Ovary (tissue), 3 donors: ENCODE data around the gene OR2T5.
"Not testable (repeated sequence)": the region's sequence is repeated elsewhere in the genome, so short reads cannot be mapped to it uniquely, and the experiment has no call there.

Experiments
- EP300 ChIP-seq: sonication (generic); formaldehyde crosslinking; IDR thresholded peaks from one replicate; pipeline ENCODE4 v1.6.1; 2017; ENCODE audit warnings: antibody characterized with exemption
- POLR2A ChIP-seq: fragments of 450-650 bp; IDR thresholded peaks from one replicate; pipeline ENCODE4 v1.6.1; 2017; ENCODE audit warnings: antibody characterized with exemption, mild to moderate bottlenecking, moderate library complexity
- TF ChIP-seq, protein P1 (sequence below), 3 donors: fragments of 450-650 bp in 2 of 3; fragments of 200-600 bp in 1 of 3; IDR thresholded peaks; one replicate each; pipeline versions ENCODE4 v1.5.1 to v1.8.0; 2016 to 2022; ENCODE audit warnings: antibody characterized with exemption in 3 of 3, mild to moderate bottlenecking in 1 of 3
- donor health status: DM: no; HTN: no; CAD: no.

DNA sequence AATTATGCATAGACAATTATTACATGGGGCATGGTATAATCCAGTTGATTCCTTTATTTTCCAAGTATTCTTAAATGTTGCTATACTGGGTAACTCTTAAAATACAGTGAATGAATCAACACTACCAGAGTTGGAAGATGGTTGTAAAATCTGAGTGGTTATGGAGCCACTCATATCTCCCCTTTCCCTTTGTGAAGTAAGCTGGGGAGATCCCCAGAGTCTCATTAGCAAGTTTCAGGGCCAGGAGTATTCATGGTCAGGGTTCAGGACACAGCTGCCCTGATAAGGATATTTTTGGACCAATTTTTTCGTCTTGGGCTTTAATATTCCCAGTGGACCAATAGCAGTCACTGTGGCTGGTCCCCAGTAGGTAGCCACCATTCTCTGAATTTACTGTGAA lies 49.7 kb upstream of the OR2T5 start:
- TF ChIP-seq, protein P1, sequence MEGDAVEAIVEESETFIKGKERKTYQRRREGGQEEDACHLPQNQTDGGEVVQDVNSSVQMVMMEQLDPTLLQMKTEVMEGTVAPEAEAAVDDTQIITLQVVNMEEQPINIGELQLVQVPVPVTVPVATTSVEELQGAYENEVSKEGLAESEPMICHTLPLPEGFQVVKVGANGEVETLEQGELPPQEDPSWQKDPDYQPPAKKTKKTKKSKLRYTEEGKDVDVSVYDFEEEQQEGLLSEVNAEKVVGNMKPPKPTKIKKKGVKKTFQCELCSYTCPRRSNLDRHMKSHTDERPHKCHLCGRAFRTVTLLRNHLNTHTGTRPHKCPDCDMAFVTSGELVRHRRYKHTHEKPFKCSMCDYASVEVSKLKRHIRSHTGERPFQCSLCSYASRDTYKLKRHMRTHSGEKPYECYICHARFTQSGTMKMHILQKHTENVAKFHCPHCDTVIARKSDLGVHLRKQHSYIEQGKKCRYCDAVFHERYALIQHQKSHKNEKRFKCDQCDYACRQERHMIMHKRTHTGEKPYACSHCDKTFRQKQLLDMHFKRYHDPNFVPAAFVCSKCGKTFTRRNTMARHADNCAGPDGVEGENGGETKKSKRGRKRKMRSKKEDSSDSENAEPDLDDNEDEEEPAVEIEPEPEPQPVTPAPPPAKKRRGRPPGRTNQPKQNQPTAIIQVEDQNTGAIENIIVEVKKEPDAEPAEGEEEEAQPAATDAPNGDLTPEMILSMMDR (IDR thresholded peaks at IDR 0.05) = not testable (repeated sequence)
- not testable (repeated sequence) for TF ChIP-seq POLR2A, EP300
